HCT116 (cell line): ENCODE results near the gene CPT1B. TPM values are rescaled to one million over a fixed set of nuclear protein-coding genes. Genes with fewer than 3 reads are reported as not detected.

Source experiments
- ATAC-seq: fragments of 200-7000 bp; cut with Tn5 transposase; 2 replicates; pipeline ENCODE4 v1.9.1; 2020; ENCODE audit warnings: mild to moderate bottlenecking, moderate library complexity
- BruUV-seq: library from RNA; stranded (reverse); fragments of 400-500 nt; replicated peaks from 2 replicates; lab custom pipeline; 2021; lab: Mats Ljungman, UMichigan
- CTCF ChIA-PET: fragments of 300-600 bp; sonication (Branson Sonifier 250); formaldehyde crosslinking; loops from one replicate; lab custom pipeline; 2021; ENCODE audit warnings: antibody characterized with exemption; lab: Charles Lee
- POLR2A ChIA-PET: fragments of 300-600, 350-600 bp; sonication (Branson Sonifier 250); formaldehyde crosslinking; loops from one replicate; lab custom pipeline; 2021; ENCODE audit warnings: antibody characterized with exemption; lab: Charles Lee
- RAD21 ChIA-PET, 2 experiments: fragments of 300-600 bp; sonication (Branson Sonifier 250); formaldehyde crosslinking; loops; one replicate each; lab custom pipeline; 2023; ENCODE audit warnings: low total read pairs in 2 of 2; ENCODE audit not compliant: uncharacterized antibody in 2 of 2, unreplicated experiment in 2 of 2, low non-redundant PET in 1 of 2; lab: Charles Lee
- DNase-seq: peaks from one replicate; pipeline ENCODE4 v3.0.0-alpha.2; 2010; ENCODE audit warnings: low read depth, low spot score
- H2AFZ ChIP-seq: fragments of 200-600 bp; shearing (Covaris generic), sonication (generic); 2 replicates; pipeline ENCODE4 v1.6.1; 2017; ENCODE audit warnings: low read depth, mixed run types, mixed read lengths, antibody characterized with exemption, low read length; ENCODE audit not compliant: poor library complexity, severe bottlenecking
- H3K27ac ChIP-seq: 2 replicates; pipeline ENCODE4 v1.5.1; 2012; ENCODE audit warnings: low read depth, low read length
- H3K27me3 ChIP-seq: fragments of 200-600 bp; sonication (generic); 2 replicates; pipeline ENCODE4 v1.6.1; 2016; ENCODE audit warnings: mixed run types, low read length, mixed read lengths; ENCODE audit not compliant: insufficient read depth
- H3K36me3 ChIP-seq, 2 experiments: fragments of 200-500 bp in 1 of 2; fragments of 200-600 bp in 1 of 2; sonication (Bioruptor generic) in 1 of 2; sonication (generic) in 1 of 2; 2 replicates each; pipeline versions ENCODE4 v1.5.1 to v1.6.1; 2014 to 2016; ENCODE audit warnings: low read length in 2 of 2, inconsistent platforms in 1 of 2, mixed read lengths in 1 of 2, mixed run types in 1 of 2; ENCODE audit not compliant: insufficient read depth in 2 of 2, control insufficient read depth in 1 of 2
- H3K4me1 ChIP-seq, 2 experiments: fragments of 200-600 bp in 1 of 2; sonication (generic) in 1 of 2; 2 replicates each; pipeline versions ENCODE4 v1.5.1 to v1.6.1; 2012 to 2017; ENCODE audit warnings: low read length in 2 of 2, inconsistent platforms in 1 of 2, mild to moderate bottlenecking in 1 of 2, mixed read lengths in 1 of 2, mixed run types in 1 of 2, moderate library complexity in 1 of 2; ENCODE audit not compliant: insufficient read depth in 2 of 2, control insufficient read depth in 1 of 2
- H3K4me2 ChIP-seq: fragments of 200-600 bp; sonication (generic); 2 replicates; pipeline ENCODE4 v1.6.1; 2017; ENCODE audit warnings: mixed run types, low read length, mixed read lengths
- H3K4me3 ChIP-seq, 2 experiments: fragments of 200-600 bp in 1 of 2; sonication (generic) in 1 of 2; replicated peaks in 1 of 2; 2 replicates each; pipeline ENCODE4 v1.5.1; 2011 to 2016; ENCODE audit warnings: low read length in 2 of 2, control low read depth in 1 of 2, low read depth in 1 of 2, mild to moderate bottlenecking in 1 of 2, mixed read lengths in 1 of 2, mixed run types in 1 of 2
- H3K79me2 ChIP-seq: fragments of 200-600 bp; sonication (generic); 2 replicates; pipeline ENCODE4 v1.6.1; 2017; ENCODE audit warnings: mild to moderate bottlenecking, mixed run types, low read length, moderate library complexity, mixed read lengths; ENCODE audit not compliant: insufficient read depth
- H3K9ac ChIP-seq: fragments of 200-600 bp; sonication (generic); 2 replicates; pipeline ENCODE4 v1.6.1; 2016; ENCODE audit warnings: low read length, mixed read lengths
- H3K9me2 ChIP-seq: fragments of 200-600 bp; sonication (generic), shearing (Covaris generic); 2 replicates; pipeline ENCODE4 v1.6.1; 2017; ENCODE audit warnings: mixed run types, mild to moderate bottlenecking, moderate library complexity; ENCODE audit not compliant: insufficient read depth
- H3K9me3 ChIP-seq, 2 experiments: fragments of 200-500 bp in 1 of 2; fragments of 200-600 bp in 1 of 2; sonication (Bioruptor generic) in 1 of 2; sonication (generic) in 1 of 2; 2 replicates each; pipeline ENCODE4 v1.6.1; 2014 to 2017; ENCODE audit warnings: low read length in 2 of 2, mixed read lengths in 2 of 2, inconsistent platforms in 1 of 2, low read depth in 1 of 2, mild to moderate bottlenecking in 1 of 2, mixed run types in 1 of 2, moderate library complexity in 1 of 2; ENCODE audit not compliant: control insufficient read depth in 1 of 2, insufficient read depth in 1 of 2
- H4K20me1 ChIP-seq: fragments of 200-600 bp; sonication (generic), shearing (Covaris generic); 2 replicates; pipeline ENCODE4 v1.6.1; 2017; ENCODE audit warnings: mixed run types, mild to moderate bottlenecking, moderate library complexity; ENCODE audit not compliant: insufficient read depth
- ATF3 ChIP-seq: IDR thresholded peaks from 2 replicates; pipeline ENCODE4 v1.6.1; 2012
- CBX3 ChIP-seq: IDR thresholded peaks from 2 replicates; pipeline ENCODE4 v1.6.1; 2012; ENCODE audit warnings: low read depth
- CEBPB ChIP-seq: IDR thresholded peaks from 2 replicates; pipeline ENCODE4 v1.6.1; 2012; ENCODE audit warnings: low read depth
- CTCF ChIP-seq, 3 experiments: fragments of 200-600 bp in 1 of 3; sonication (generic) in 1 of 3; IDR thresholded peaks in 2 of 3; conservative IDR thresholded peaks in 1 of 3; 2 replicates each; pipeline ENCODE4 v1.5.1; 2012 to 2017; ENCODE audit warnings: low read depth in 2 of 3, low read length in 2 of 3, antibody characterized with exemption in 1 of 3, borderline replicate concordance in 1 of 3, control low read depth in 1 of 3, mild to moderate bottlenecking in 1 of 3, mixed read lengths in 1 of 3, mixed run types in 1 of 3, moderate library complexity in 1 of 3; ENCODE audit not compliant: insufficient read depth in 1 of 3
- EGR1 ChIP-seq: IDR thresholded peaks from 2 replicates; pipeline ENCODE4 v1.6.1; 2012; ENCODE audit warnings: low read depth
- EZH2 ChIP-seq: fragments of 200-600 bp; sonication (generic); IDR thresholded peaks from 2 replicates; pipeline ENCODE4 v1.6.1; 2017; ENCODE audit warnings: antibody characterized with exemption, mixed run types
- EZH2phosphoT487 ChIP-seq: fragments of 200-600 bp; IDR thresholded peaks from 2 replicates; pipeline ENCODE4 v1.6.1; 2018; ENCODE audit warnings: antibody characterized with exemption, borderline replicate concordance
- FOSL1 ChIP-seq: IDR thresholded peaks from 2 replicates; pipeline ENCODE4 v1.6.1; 2012; ENCODE audit warnings: low read depth
- POLR2A ChIP-seq: IDR thresholded peaks from 2 replicates; pipeline ENCODE4 v1.7.0; 2011; ENCODE audit warnings: borderline replicate concordance; ENCODE audit not compliant: insufficient read depth, insufficient read length; ENCODE audit errors: extremely low read depth
- REST ChIP-seq: IDR thresholded peaks from 2 replicates; pipeline ENCODE4 v1.6.1; 2012; ENCODE audit warnings: low read depth
- SP1 ChIP-seq: IDR thresholded peaks from 2 replicates; pipeline ENCODE4 v1.6.1; 2012; ENCODE audit warnings: low read depth
- TCF7L2 ChIP-seq: IDR thresholded peaks from 2 replicates; pipeline ENCODE4 v1.7.0; 2011; ENCODE audit warnings: borderline replicate concordance, inconsistent platforms; ENCODE audit not compliant: insufficient read depth, insufficient read length; ENCODE audit errors: extremely low read depth
- YY1 ChIP-seq: IDR thresholded peaks from 2 replicates; pipeline ENCODE4 v1.6.1; 2011; ENCODE audit warnings: low read length, low read depth, moderate library complexity, mild to moderate bottlenecking; ENCODE audit not compliant: insufficient replicate concordance; ENCODE audit errors: extremely low read depth
- ZBTB33 ChIP-seq: IDR thresholded peaks from 2 replicates; pipeline ENCODE4 v1.6.1; 2011; ENCODE audit warnings: mild to moderate bottlenecking, low read length, moderate library complexity; ENCODE audit not compliant: insufficient replicate concordance; ENCODE audit errors: extremely low read depth
- ZFX ChIP-seq: fragments of 450-650 bp; IDR thresholded peaks from 2 replicates; pipeline ENCODE4 v1.6.1; 2017
- ZNF274 ChIP-seq: fragments of 200-500 bp; sonication (Bioruptor generic); IDR thresholded peaks from 2 replicates; pipeline ENCODE4 v1.6.1; 2014; ENCODE audit warnings: mild to moderate bottlenecking, low read depth, low read length, inconsistent platforms
- intact Hi-C: fragments of 100-400 bp; cut with micrococcal nuclease; formaldehyde crosslinking; loops from 2 replicates; pipeline ENCODE4 v1.10.0; 2022
- total RNA-seq: library from RNA; stranded (reverse); gene quantifications from one replicate; pipeline ENCODE4 v1.2.1, GENCODE V29; 2021; ENCODE audit not compliant: unreplicated experiment

The CPT1B gene
- total RNA-seq, 1 experiment from 2014 or later, result 35.1 TPM

GRCh38 chr22:50551160-50551752, 27.0 kb downstream of the CPT1B start:
- TF ChIP-seq TCF7L2 (no peak), CTCF (IDR thresholded peaks at IDR 0.05 in 2 of 3, conservative IDR thresholded peaks at IDR 0.05 in 1 of 3; ENCODE audit: borderline replicate concordance in 1 of 3, insufficient read depth in 1 of 3, low read depth in 2 of 3, low read length in 2 of 3) (no peak), EZH2phosphoT487 (no peak), POLR2A (no peak), REST (no peak), ZBTB33 (no peak), ZNF274 (no peak), EZH2 (no peak), EGR1 (no peak), CEBPB (no peak), ZFX (no peak), SP1 (no peak), ATF3 (no peak), YY1 (no peak), FOSL1 (no peak), CBX3 (no peak)
- DNase-seq (no peak), ATAC-seq (no peak)
- ChIA-PET POLR2A (interaction anchor here (0.6 kb wide), 1 partner anchor 11 kb away, joined by 4 read pairs; no protein-coding TSS in a partner anchor), CTCF (interaction anchor here (1.0 kb wide), 1 partner anchor 11 kb away, joined by 4 read pairs; the partner anchor contains the start of gene SYCE3), RAD21 (no interaction called here)
- Histone ChIP-seq H3K9ac (no peak overlapping the region), H3K79me2 (no peaks in the 10 kb centered on the region), H3K27ac (no peak overlapping the region), H3K9me2 (no peaks in the 10 kb centered on the region), H3K4me1 (no peaks in the 10 kb centered on the region), H3K9me3 (no peaks in the 10 kb centered on the region), H3K36me3 (no peaks in the 10 kb centered on the region), H3K27me3 (no peaks in the 10 kb centered on the region), H3K4me3 (no peak overlapping the region), H3K4me2 (no peak overlapping the region), H4K20me1 (no peaks in the 10 kb centered on the region), H2AFZ (no peak overlapping the region)
- intact Hi-C loops, result no loop called here
- no TSS peak for BruUV-seq
